Midbrain (tissue), 1 donor: Measurements from ENCODE around the gene ASPHD1.

Experiments
- DNase-seq: peaks from one replicate; lab custom pipeline; 2025; lab: John Stamatoyannopoulos, UW

Gene ASPHD1

GRCh38 chr16:29943846-29944799, 43.8 kb downstream of the ASPHD1 start:
- DNase-seq, result no peak

- no peak for DNase-seq
Measured at GRCh38 chr16:29947897-29948296, 47.6 kb downstream of the ASPHD1 start.

- DNase-seq, result no peak
Measured at GRCh38 chr16:29950806-29951461, 50.6 kb downstream of the ASPHD1 start.

GRCh38 chr16:29951625-29952365, 51.5 kb downstream of the ASPHD1 start:
- DNase-seq, result no peak
